HG03060 (cell line): ENCODE results near the gene CHST7.

Source experiments
- ATAC-seq: cut with Tn5 transposase; IDR thresholded peaks from one replicate; pipeline ENCODE4 v1.9.1; 2021; ENCODE audit warnings: low read depth, moderate number of reproducible peaks; ENCODE audit not compliant: unreplicated experiment

CHST7 gene

DNA sequence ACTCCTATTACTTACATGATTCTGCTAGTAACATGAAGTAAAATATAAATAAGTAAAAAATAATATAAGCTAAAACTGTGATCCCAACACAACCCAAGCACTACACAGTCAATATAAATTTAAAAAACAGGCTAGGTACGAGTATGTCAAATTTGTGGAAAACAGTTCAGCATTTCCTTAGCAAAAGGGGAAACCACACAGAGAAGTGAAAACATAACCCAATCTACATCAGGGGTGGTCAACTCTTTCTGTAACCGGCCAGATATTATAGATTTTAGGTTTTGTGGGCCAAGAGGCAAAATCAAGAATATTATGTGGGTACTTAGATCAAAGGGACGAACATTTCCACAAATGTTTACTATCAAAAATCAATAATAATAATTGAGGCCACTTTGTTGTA, 70.1 kb downstream of the CHST7 start:
- no peak for ATAC-seq

- ATAC-seq = no peak
Measured at GRCh38 chrX:46645614-46646013, 72.0 kb downstream of the CHST7 start.

DNA sequence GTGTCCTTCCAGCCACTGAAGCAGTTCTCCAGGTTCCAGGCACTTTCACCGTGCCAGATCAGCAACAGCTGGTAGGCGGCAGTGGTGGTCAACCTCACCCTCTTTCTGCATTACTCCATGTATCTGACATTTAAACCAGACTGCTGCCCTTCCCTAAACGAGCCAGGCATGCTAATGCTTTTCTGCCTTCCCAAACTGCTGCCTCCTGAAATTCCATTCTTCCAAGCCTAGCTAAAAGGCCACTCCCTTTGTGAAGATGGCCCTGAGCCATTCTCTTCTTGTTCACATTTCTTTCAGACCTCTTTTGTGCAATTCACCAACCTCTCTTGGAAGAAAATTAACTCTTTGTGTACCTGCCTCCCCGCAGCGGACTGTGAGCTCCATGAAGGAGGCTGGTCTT, 73.7 kb downstream of the CHST7 start:
- no peak for ATAC-seq
